ENCODE measurements around the gene CARS1. TPM values are rescaled to one million over a fixed set of nuclear protein-coding genes. Genes with fewer than 3 reads are reported as not detected.
"Not testable (repeated sequence)": the region's sequence is repeated elsewhere in the genome, so short reads cannot be mapped to it uniquely, and the experiment has no call there.

CARS1 gene
- total and polyA plus RNA-seq, 2 donors: 19.1 to 30.3 TPM

- not testable (repeated sequence) for H3K4me1 ChIP-seq (ENCODE audit: control insufficient read depth in 2 of 2, insufficient read depth in 2 of 2, low read length in 2 of 2); H3K9me3 ChIP-seq (ENCODE audit: control insufficient read depth in 2 of 2, insufficient read depth in 1 of 2, low read length in 1 of 2); H3K36me3 ChIP-seq (ENCODE audit: control insufficient read depth in 2 of 2, insufficient read depth in 2 of 2, low read length in 1 of 2); H3K4me3 ChIP-seq (ENCODE audit: low read length in 2 of 2); H3K27ac ChIP-seq (ENCODE audit: low read depth in 1 of 2, low read length in 1 of 2); DNase-seq (ENCODE audit: low read depth in 6 of 9, low spot score in 9 of 9); H3K27me3 ChIP-seq (ENCODE audit: control insufficient read depth in 2 of 2, insufficient read depth in 1 of 2, low read length in 1 of 2)
- 97% methylated on average over 3 of the region's 3 CpGs for WGBS
Observed at GRCh38 chr11:3066308-3066707, 9.1 kb upstream of the CARS1 start.

GRCh38 chr11:3064709-3065108 lies 7.5 kb upstream of the CARS1 start:
- not testable (repeated sequence) for DNase-seq (ENCODE audit: low read depth in 6 of 9, low spot score in 9 of 9); H3K4me3 ChIP-seq (ENCODE audit: low read length in 2 of 2); H3K4me1 ChIP-seq (ENCODE audit: control insufficient read depth in 2 of 2, insufficient read depth in 2 of 2, low read length in 2 of 2); H3K9me3 ChIP-seq (ENCODE audit: control insufficient read depth in 2 of 2, insufficient read depth in 1 of 2, low read length in 1 of 2); H3K27ac ChIP-seq (ENCODE audit: low read depth in 1 of 2, low read length in 1 of 2); H3K36me3 ChIP-seq (ENCODE audit: control insufficient read depth in 2 of 2, insufficient read depth in 2 of 2, low read length in 1 of 2); H3K27me3 ChIP-seq (ENCODE audit: control insufficient read depth in 2 of 2, insufficient read depth in 1 of 2, low read length in 1 of 2)
- 98% methylated on average over 6 of the region's 6 CpGs for WGBS

- WGBS: 86% methylated on average over 8 of the region's 8 CpGs
- H3K4me1 ChIP-seq (ENCODE audit: control insufficient read depth in 2 of 2, insufficient read depth in 2 of 2, low read length in 2 of 2); DNase-seq (ENCODE audit: low read depth in 6 of 9, low spot score in 9 of 9): not testable (repeated sequence)
Observed at GRCh38 chr11:3063876-3064275, 6.7 kb upstream of the CARS1 start.

GRCh38 chr11:3063432-3063831 lies 6.2 kb upstream of the CARS1 start:
- WGBS: 94% methylated on average over 4 of the region's 4 CpGs
- H3K4me1 ChIP-seq (ENCODE audit: control insufficient read depth in 2 of 2, insufficient read depth in 2 of 2, low read length in 2 of 2); DNase-seq (ENCODE audit: low read depth in 6 of 9, low spot score in 9 of 9); H3K27me3 ChIP-seq (ENCODE audit: control insufficient read depth in 2 of 2, insufficient read depth in 1 of 2, low read length in 1 of 2); H3K27ac ChIP-seq (ENCODE audit: low read depth in 1 of 2, low read length in 1 of 2); H3K36me3 ChIP-seq (ENCODE audit: control insufficient read depth in 2 of 2, insufficient read depth in 2 of 2, low read length in 1 of 2); H3K4me3 ChIP-seq (ENCODE audit: low read length in 2 of 2); H3K9me3 ChIP-seq (ENCODE audit: control insufficient read depth in 2 of 2, insufficient read depth in 1 of 2, low read length in 1 of 2): not testable (repeated sequence)

More at GRCh38 chr11:3063876-3064275, 6.7 kb upstream of the CARS1 start:
- H3K36me3 ChIP-seq (ENCODE audit: control insufficient read depth in 2 of 2, insufficient read depth in 2 of 2, low read length in 1 of 2); H3K27ac ChIP-seq (ENCODE audit: low read depth in 1 of 2, low read length in 1 of 2); H3K27me3 ChIP-seq (ENCODE audit: control insufficient read depth in 2 of 2, insufficient read depth in 1 of 2, low read length in 1 of 2); H3K9me3 ChIP-seq (ENCODE audit: control insufficient read depth in 2 of 2, insufficient read depth in 1 of 2, low read length in 1 of 2); H3K4me3 ChIP-seq (ENCODE audit: low read length in 2 of 2): not testable (repeated sequence)

GRCh38 chr11:3060436-3061025 lies 3.3 kb upstream of the CARS1 start:
- DNase-seq (ENCODE audit: low read depth in 6 of 9, low spot score in 9 of 9): no peak
- 96% methylated on average over 11 of the region's 11 CpGs for WGBS

GRCh38 chr11:3058753-3059664 lies 1.8 kb upstream of the CARS1 start:
- 95% methylated on average over 13 of the region's 13 CpGs for WGBS
- H3K36me3 ChIP-seq (ENCODE audit: control insufficient read depth in 2 of 2, insufficient read depth in 2 of 2, low read length in 1 of 2): peaks cover 4 to 5% of the 10 kb centered on the region in 2 donors
- no peak overlapping the region for H3K4me3 ChIP-seq (ENCODE audit: low read length in 2 of 2)
- peaks cover 0 to 2% of the 10 kb centered on the region in 2 donors for H3K27me3 ChIP-seq (ENCODE audit: control insufficient read depth in 2 of 2, insufficient read depth in 1 of 2, low read length in 1 of 2)
- no peak overlapping the region for H3K27ac ChIP-seq (ENCODE audit: low read depth in 1 of 2, low read length in 1 of 2)
- H3K9me3 ChIP-seq (ENCODE audit: control insufficient read depth in 2 of 2, insufficient read depth in 1 of 2, low read length in 1 of 2): no peaks in the 10 kb centered on the region
- DNase-seq (ENCODE audit: low read depth in 6 of 9, low spot score in 9 of 9): no peak
- peaks cover 9 to 17% of the 10 kb centered on the region in 2 donors for H3K4me1 ChIP-seq (ENCODE audit: control insufficient read depth in 2 of 2, insufficient read depth in 2 of 2, low read length in 2 of 2)

More at GRCh38 chr11:3060436-3061025, 3.3 kb upstream of the CARS1 start:
- H3K9me3 ChIP-seq (ENCODE audit: control insufficient read depth in 2 of 2, insufficient read depth in 1 of 2, low read length in 1 of 2): no peaks in the 10 kb centered on the region
- peaks cover 9 to 17% of the 10 kb centered on the region in 2 donors for H3K4me1 ChIP-seq (ENCODE audit: control insufficient read depth in 2 of 2, insufficient read depth in 2 of 2, low read length in 2 of 2)
- no peak overlapping the region for H3K27ac ChIP-seq (ENCODE audit: low read depth in 1 of 2, low read length in 1 of 2)
- H3K36me3 ChIP-seq (ENCODE audit: control insufficient read depth in 2 of 2, insufficient read depth in 2 of 2, low read length in 1 of 2): no peaks in the 10 kb centered on the region
- peaks cover 0 to 2% of the 10 kb centered on the region in 2 donors for H3K27me3 ChIP-seq (ENCODE audit: control insufficient read depth in 2 of 2, insufficient read depth in 1 of 2, low read length in 1 of 2)
- no peak overlapping the region for H3K4me3 ChIP-seq (ENCODE audit: low read length in 2 of 2)

GRCh38 chr11:3056296-3057068 lies 741 bp downstream of the CARS1 start:
- H3K9me3 ChIP-seq (ENCODE audit: control insufficient read depth in 2 of 2, insufficient read depth in 1 of 2, low read length in 1 of 2): no peaks in the 10 kb centered on the region

GRCh38 chr11:3055891-3056290 lies 1.3 kb downstream of the CARS1 start:
- 96% methylated on average over 8 of the region's 8 CpGs for WGBS
- H3K4me1 ChIP-seq (ENCODE audit: control insufficient read depth in 2 of 2, insufficient read depth in 2 of 2, low read length in 2 of 2): peaks cover 9 to 21% of the 10 kb centered on the region in 2 donors

More at GRCh38 chr11:3056296-3057068, 741 bp downstream of the CARS1 start:
- peak in 1 of 9 donors; percentile 7 for DNase-seq (ENCODE audit: low read depth in 6 of 9, low spot score in 9 of 9)
- Histone ChIP-seq H3K27ac (ENCODE audit: low read depth in 1 of 2, low read length in 1 of 2) (peak overlapping the region in 1 of 2 donors; percentile 52), H3K4me3 (ENCODE audit: low read length in 2 of 2) (peak overlapping the region; percentile 89 to 94), H3K36me3 (ENCODE audit: control insufficient read depth in 2 of 2, insufficient read depth in 2 of 2, low read length in 1 of 2) (peaks cover 4 to 5% of the 10 kb centered on the region in 2 donors), H3K4me1 (ENCODE audit: control insufficient read depth in 2 of 2, insufficient read depth in 2 of 2, low read length in 2 of 2) (peaks cover 9 to 21% of the 10 kb centered on the region in 2 donors), H3K27me3 (ENCODE audit: control insufficient read depth in 2 of 2, insufficient read depth in 1 of 2, low read length in 1 of 2) (no peaks in the 10 kb centered on the region)
- WGBS: 8% methylated on average over 29 of the region's 29 CpGs

More at GRCh38 chr11:3055891-3056290, 1.3 kb downstream of the CARS1 start:
- Histone ChIP-seq H3K27ac (ENCODE audit: low read depth in 1 of 2, low read length in 1 of 2) (no peak overlapping the region), H3K9me3 (ENCODE audit: control insufficient read depth in 2 of 2, insufficient read depth in 1 of 2, low read length in 1 of 2) (no peaks in the 10 kb centered on the region), H3K27me3 (ENCODE audit: control insufficient read depth in 2 of 2, insufficient read depth in 1 of 2, low read length in 1 of 2) (no peaks in the 10 kb centered on the region), H3K36me3 (ENCODE audit: control insufficient read depth in 2 of 2, insufficient read depth in 2 of 2, low read length in 1 of 2) (peaks cover 4 to 5% of the 10 kb centered on the region in 2 donors), H3K4me3 (ENCODE audit: low read length in 2 of 2) (peak overlapping the region in 1 of 2 donors; percentile 94)
- DNase-seq (ENCODE audit: low read depth in 6 of 9, low spot score in 9 of 9): no peak

Measured in thymus (tissue), 11 donors.